Renal cortex interstitium (tissue), 11 donors: ENCODE data around the gene USP22. TPM values are rescaled to one million over a fixed set of nuclear protein-coding genes. Genes with fewer than 3 reads are reported as not detected.

ENCODE experiments used
- DNase-seq, 11 donors: peaks; one replicate each; pipeline ENCODE4 v3.0.0-alpha.2; 2013; ENCODE audit warnings: low read depth in 9 of 11, low spot score in 4 of 11; ENCODE audit errors: extremely low read depth in 1 of 11
- polyA plus RNA-seq, 3 donors: library from polyadenylated mRNA; unstranded; fragments of 120-200 nt; gene quantifications; one replicate each; pipeline ENCODE4 v1.2.1, GENCODE V29; 2013; ENCODE audit not compliant: insufficient read length in 3 of 3

Gene USP22
- polyA plus RNA-seq, 3 donors: 202 to 238 (median 235) TPM

DNA sequence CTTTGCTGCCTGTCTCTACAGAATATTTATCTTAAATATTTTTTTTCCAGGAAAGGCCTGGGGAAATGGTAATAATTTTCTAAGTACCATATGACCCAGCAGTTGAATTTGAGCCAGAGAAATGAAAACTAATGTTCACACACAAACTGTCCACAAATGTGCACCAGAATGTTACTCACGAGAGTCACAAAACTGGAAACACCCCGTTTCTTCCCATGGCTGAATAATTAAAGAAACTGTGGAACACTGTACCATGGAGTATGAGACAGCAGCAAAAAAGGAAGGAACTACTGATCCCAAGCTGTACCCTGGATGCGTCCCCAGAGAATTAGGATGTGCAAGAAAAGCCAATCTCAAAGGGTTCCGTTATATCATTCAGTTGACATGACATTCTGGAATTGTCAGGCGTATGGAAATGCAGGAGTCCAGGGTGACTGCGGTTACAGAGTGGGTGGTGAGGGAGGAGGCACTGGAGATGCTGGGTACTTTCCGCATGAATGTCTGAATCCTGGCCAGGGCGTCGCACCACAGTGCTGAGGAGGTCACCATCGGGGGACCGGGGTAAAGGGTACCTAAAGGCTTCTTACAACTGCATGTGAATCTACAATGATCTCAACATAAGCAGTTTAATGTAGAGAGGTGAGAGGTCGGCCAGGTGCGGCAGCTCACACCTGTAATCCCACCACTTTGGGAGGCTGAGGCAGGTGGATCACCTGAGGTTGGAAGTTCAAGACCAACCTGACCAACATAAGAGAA is 34.5 kb downstream of the USP22 start:
- no peak for DNase-seq

GRCh38 chr17:21007646-21008045 is 35.2 kb downstream of the USP22 start:
- no peak for DNase-seq

DNA sequence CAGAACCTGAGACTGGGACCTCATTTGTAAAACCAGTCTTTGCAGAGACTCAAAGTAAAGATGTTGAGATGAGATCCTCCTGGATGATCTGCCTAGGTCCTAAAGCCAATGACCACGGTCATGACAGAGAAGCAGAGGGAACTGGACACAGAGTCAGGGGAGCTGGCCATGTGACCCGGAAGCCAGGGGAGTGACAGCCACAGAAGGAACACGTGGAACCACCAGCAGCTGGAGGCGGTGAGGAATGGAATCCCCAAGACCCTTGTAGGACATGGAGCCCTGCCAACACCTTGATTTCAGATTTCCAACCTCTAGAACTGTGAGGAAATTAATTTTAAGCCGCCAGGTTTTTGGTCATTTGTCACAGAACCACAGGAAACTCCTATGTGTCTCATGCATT is 37.0 kb downstream of the USP22 start:
- no peak for DNase-seq

- DNase-seq: no peak
These were observed 37.4 kb downstream of the USP22 start for GRCh38 chr17:21005367-21005766.

- no peak for DNase-seq
These were observed 38.5 kb downstream of the USP22 start for GRCh38 chr17:21004016-21004930.

DNA sequence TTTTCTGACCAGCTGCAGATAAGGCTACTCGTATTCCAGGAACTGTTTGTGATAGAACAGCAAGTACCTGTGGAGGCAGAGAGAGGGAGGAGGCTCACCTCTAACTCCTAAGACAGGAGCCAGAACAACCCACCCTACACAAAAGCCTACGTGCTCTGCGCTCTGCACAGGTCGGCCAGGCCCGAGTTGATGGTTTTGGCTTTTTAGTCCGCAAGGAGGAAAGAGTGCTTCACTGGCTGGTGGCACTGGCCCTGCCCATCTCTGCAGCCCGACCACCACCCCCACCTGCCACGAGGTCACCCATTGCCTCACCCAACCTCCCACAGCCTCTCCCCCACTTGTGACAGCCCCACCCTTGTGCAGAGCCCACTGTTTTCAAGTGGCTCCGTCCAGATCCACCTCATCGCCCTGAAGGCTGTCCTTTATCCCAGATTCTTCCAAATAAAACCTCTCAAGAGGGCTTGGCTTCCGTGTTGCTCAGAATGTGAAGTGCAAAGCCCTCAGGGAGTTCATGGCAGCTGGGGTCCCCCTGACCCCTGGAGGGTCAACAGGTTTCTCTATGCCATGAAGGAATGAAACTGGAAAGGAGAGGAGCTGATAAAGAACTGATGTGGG is 39.7 kb downstream of the USP22 start:
- DNase-seq: no peak

DNA sequence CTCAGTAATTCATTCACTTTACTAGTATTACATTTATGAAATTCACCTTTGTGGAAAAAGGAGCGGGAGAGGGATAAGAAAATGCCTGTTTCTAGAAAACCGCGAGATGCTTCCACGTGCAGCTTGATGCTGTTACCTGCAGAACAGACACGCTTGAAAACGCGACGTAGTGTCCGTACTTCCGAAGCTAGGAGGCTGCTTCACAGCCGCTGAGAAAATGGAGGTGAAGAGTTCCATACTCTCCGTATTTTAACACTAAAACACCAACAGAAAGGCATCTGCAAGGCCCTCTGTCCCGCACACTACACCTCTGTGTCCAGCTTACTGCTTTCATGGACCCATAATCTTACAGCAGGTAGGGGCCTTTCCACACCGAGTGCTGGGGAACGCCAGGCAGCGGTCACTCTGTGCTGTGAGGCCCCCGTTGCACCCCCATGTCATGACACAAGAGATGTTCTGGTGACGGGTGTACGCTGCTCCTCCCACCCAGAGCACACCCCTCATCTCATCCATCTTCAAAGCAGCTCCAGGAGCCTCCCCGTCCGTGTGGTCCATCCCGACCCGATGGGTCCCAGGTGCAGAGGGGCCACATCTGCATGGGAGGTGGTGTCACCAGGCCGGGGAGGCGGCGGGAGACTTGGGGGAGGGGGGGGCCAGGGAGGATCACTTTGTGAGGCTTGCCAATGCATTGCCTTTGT is 40.4 kb downstream of the USP22 start:
- DNase-seq: no peak

GRCh38 chr17:21001813-21002221 is 41.0 kb downstream of the USP22 start:
- DNase-seq: no peak

DNA sequence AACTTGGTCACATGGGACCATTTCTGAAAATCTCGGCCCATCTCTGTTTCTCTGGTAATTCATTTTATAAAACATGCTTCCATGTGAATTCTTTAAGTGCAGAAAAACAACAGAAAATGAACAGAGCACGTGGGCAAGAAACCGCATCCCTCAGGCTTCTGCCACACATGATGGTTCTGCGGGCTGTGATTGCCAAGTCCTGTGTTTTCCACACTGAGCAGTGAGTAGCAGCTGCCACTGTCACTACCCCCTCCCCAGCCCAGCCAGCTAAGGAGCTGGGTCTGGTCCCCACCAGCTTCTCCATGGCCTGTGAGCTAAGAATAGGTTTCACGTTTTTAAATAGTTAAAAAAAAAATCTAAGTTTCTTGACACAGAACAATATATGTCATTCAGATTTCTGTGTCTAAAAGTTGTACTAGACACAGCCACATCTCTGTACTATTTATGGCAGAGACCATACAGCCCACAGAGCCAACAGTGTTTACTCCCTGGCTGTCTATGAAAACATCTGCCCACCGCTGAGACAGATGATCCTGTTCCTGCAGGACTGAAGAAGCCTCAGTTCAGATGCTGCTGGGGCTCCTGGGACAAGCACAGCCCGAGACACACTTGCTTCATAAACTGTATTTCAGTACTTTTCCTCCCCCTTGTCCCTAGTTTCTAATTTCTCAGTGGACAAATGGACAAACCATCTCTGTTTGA is 41.5 kb downstream of the USP22 start:
- DNase-seq: no peak

DNA sequence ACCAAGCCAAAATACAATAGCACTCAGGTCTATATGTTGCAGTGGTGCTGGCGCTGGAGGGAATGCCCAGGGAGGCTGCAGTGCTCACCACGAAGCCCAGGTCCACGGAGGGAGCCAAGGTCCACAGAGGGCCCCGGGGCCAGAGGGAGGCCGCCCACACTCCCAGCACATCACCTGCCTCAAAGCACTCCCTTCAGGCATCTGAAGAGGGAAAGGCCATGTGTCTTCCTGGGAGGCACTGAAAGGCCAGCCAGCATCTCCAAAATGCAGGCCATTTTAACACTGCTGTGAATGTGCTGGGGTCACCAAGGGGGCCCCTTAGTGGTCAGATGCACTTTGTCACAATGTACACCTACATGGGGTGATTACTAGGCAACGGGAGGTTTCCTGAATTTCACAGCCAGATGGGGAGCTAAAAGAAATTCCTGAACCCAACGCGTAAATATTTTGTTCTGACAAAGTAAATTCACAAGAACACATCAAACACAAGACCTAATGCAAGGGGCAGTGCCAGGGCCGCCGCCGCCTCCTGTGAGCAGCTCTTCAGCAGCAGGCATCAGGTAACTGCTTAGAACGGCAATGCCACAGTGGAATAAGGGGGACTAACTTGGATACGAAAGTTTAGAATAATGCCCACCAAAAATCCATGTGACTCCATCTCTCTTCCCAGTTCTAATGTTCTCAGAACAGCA is 42.8 kb downstream of the USP22 start:
- DNase-seq: no peak

DNA sequence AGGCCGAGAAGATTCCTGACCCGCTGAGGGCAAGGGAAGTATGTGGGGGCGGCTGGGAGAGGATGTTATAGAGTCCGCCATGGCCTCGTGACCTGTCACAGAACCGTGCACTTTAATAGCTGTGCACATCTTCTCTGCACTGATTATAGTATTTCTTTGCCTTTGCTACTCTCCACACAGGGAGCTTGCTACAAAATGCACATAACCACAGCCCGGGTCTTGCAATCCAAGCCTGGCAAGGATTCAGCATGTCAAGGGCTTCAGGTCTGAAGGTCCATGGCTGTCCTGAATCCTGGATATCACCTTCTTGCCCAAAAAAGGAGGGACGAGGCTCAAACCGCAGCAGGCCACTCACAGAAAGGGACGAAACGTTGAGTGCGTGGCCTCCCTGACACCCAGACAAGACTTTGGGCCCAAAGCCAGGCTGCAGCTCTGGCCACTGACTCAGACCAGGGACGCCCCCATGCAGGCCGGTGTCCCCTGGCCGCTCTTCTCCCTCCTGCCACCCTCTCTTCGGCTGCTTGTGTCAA is 43.7 kb downstream of the USP22 start:
- no peak for DNase-seq

GRCh38 chr17:20998571-20999043 is 44.2 kb downstream of the USP22 start:
- DNase-seq: no peak

GRCh38 chr17:20997711-20998570 is 44.9 kb downstream of the USP22 start:
- no peak for DNase-seq

- no peak for DNase-seq
These were observed 45.8 kb downstream of the USP22 start for GRCh38 chr17:20996724-20997615.

GRCh38 chr17:20995873-20996723 is 46.7 kb downstream of the USP22 start:
- no peak for DNase-seq
